ENCODE data around the gene ATCAY. TPM values are rescaled to one million over a fixed set of nuclear protein-coding genes. Genes with fewer than 3 reads are reported as not detected.
A peak's percentile ranks its signal among the peaks of the same experiment; 100 is the strongest.

Gene ATCAY
- total and polyA plus RNA-seq, 2 of the 13 experiments (the other 11 are each of a cell fraction or from before 2014, with no cell fraction given) = not detected

DNA sequence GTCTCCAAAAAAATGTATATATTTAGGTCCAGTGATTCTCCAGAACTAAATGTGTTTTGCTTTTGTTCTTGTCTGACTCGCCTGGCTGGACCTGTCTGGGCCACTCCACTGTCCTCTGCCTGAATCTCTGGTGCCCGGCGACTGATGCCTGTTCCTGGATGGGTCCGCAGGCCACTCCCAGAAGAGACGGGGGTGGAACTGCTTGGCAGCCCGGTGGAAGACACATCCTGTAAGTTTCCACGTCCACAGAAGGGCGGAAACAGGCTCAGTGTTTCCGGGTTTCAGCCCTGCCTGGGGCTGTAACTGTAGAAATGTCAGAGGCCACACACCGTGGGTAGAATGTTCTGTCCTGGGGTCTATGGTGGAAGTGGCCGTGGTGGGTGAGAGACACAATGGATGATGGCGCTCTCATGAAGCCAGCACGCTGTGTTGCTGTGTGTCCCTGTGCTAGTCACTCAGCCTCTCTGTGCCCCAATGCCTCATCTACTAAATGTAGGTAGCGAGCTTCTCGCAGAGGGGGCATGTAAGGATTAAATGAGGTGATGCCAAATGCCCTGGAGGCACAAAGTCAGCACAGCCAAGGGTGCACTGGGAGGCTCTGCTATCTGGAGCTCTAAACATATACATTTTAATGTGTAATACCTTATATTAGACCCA is 22.0 kb downstream of the ATCAY start:
- intact Hi-C loops (cut with micrococcal nuclease; ENCODE audit: unreplicated experiment) = no loop called here
- no peak for DNase-seq (ENCODE audit: low spot score)
- no peak for ATAC-seq
- Histone ChIP-seq H3K79me2 (ENCODE audit: insufficient read depth, low read length) (no peaks in the 10 kb centered on the region), H3K4me1 (ENCODE audit: insufficient read depth, low read length) (no peaks in the 10 kb centered on the region), H3K27me3 (ENCODE audit: control insufficient read depth in 1 of 2, insufficient read depth in 2 of 2, low read length in 2 of 2) (peaks cover 2 to 23% of the 10 kb centered on the region in 2 experiments; a peak in 4 of 5 replicates), H3K36me3 (replicated peaks in 1 of 2; ENCODE audit: control insufficient read depth in 1 of 2, insufficient read depth in 2 of 2, low read length in 2 of 2) (no peaks in the 10 kb centered on the region), H4K20me1 (ENCODE audit: insufficient read depth, low read length) (no peaks in the 10 kb centered on the region), H3K4me2 (ENCODE audit: low read depth, low read length) (no peak overlapping the region), H3K27ac (ENCODE audit: extremely low read length, insufficient read depth, low read length) (no peak overlapping the region), H3K9me3 (ENCODE audit: low read length) (no peaks in the 10 kb centered on the region), H3K9ac (ENCODE audit: insufficient read depth, low read depth, low read length) (no peak overlapping the region), H3K4me3 (replicated peaks in 1 of 3; ENCODE audit: insufficient read depth in 1 of 3, low read depth in 2 of 3, low read length in 3 of 3) (no peak overlapping the region), H2AFZ (ENCODE audit: low read length) (no peak overlapping the region)
- 19% methylated on average over 6 of the region's 15 CpGs for WGBS (ENCODE audit: low lambda C conversion rate)
- ChIA-PET CTCF (ENCODE audit: low intra/inter-chr PET ratio, low total read pairs) (no interaction called here), POLR2A (no interaction called here)
- in situ Hi-C loops (cut with HindIII; ENCODE audit: extremely low pct_ligation_motif_present, low pct_unique_long_range_greater_than_20kb) = no loop called here
- BruUV-seq (replicated peaks) = no TSS peak
- TF ChIP-seq ZNF768 (CRISPR knock-in tag; IDR thresholded peaks at IDR 0.05) = peak; percentile 97
- TF ChIP-seq HCFC1 (IDR thresholded peaks at IDR 0.05; ENCODE audit: low read depth, low read length) = no peak
- no peak for FAIRE-seq

DNA sequence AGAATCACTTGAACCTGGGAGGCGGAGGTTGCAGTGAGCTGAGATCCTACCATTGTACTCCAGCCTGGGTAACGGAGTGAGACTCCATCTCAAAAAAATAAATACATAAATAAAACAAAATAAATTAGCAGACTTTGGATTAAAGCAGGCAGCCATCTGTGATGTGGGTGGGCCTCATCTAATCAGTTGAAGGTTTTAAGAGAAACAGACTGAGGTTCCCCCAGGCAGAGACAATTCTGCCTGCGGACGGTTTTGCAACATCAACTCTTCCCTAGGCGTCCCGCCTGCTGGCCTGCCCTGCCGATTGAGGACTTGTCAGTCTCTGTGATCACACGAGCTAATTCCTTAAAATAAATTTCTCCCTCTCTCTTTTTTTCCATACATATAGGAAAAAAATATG is 23.7 kb downstream of the ATCAY start:
- Histone ChIP-seq H3K4me3 (replicated peaks in 1 of 3; ENCODE audit: insufficient read depth in 1 of 3, low read depth in 2 of 3, low read length in 3 of 3) (no peak overlapping the region), H3K9ac (ENCODE audit: insufficient read depth, low read depth, low read length) (no peak overlapping the region), H3K4me2 (ENCODE audit: low read depth, low read length) (no peak overlapping the region), H4K20me1 (ENCODE audit: insufficient read depth, low read length) (no peaks in the 10 kb centered on the region), H3K79me2 (ENCODE audit: insufficient read depth, low read length) (no peaks in the 10 kb centered on the region), H3K27me3 (ENCODE audit: control insufficient read depth in 1 of 2, insufficient read depth in 2 of 2, low read length in 2 of 2) (peaks cover 2 to 30% of the 10 kb centered on the region in 2 experiments; a peak in 4 of 5 replicates), H3K27ac (ENCODE audit: extremely low read length, insufficient read depth, low read length) (no peak overlapping the region), H3K36me3 (replicated peaks in 1 of 2; ENCODE audit: control insufficient read depth in 1 of 2, insufficient read depth in 2 of 2, low read length in 2 of 2) (no peaks in the 10 kb centered on the region), H3K9me3 (ENCODE audit: low read length) (no peaks in the 10 kb centered on the region), H2AFZ (ENCODE audit: low read length) (no peak overlapping the region), H3K4me1 (ENCODE audit: insufficient read depth, low read length) (no peaks in the 10 kb centered on the region)
- ChIA-PET CTCF (ENCODE audit: low intra/inter-chr PET ratio, low total read pairs) (no interaction called here), POLR2A (no interaction called here)
- in situ Hi-C loops (cut with HindIII; ENCODE audit: extremely low pct_ligation_motif_present, low pct_unique_long_range_greater_than_20kb) = no loop called here
- FAIRE-seq (no peak), ATAC-seq (no peak), DNase-seq (ENCODE audit: low spot score) (no peak)
- WGBS (ENCODE audit: low lambda C conversion rate) = 43% methylated on average over 8 of the region's 8 CpGs
- BruUV-seq (replicated peaks) = no TSS peak
- intact Hi-C loops (cut with micrococcal nuclease; ENCODE audit: unreplicated experiment) = no loop called here
- TF ChIP-seq ZNF44 (CRISPR knock-in tag; IDR thresholded peaks at IDR 0.05) (no peak), ZNF543 (CRISPR knock-in tag; IDR thresholded peaks at IDR 0.05) (no peak), AKAP8 (CRISPR knock-in tag; IDR thresholded peaks at IDR 0.05) (no peak), HNF1A (IDR thresholded peaks at IDR 0.05; ENCODE audit: low read depth) (no peak), HNF1A (CRISPR knock-in tag; IDR thresholded peaks at IDR 0.05; ENCODE audit: borderline replicate concordance) (no peak), ERF (CRISPR knock-in tag; IDR thresholded peaks at IDR 0.05) (no peak), ZNF292 (CRISPR knock-in tag; IDR thresholded peaks at IDR 0.05; ENCODE audit: borderline replicate concordance, low read depth) (no peak), HOXA3 (CRISPR knock-in tag; IDR thresholded peaks at IDR 0.05) (no peak)
- TF ChIP-seq, protein P1, sequence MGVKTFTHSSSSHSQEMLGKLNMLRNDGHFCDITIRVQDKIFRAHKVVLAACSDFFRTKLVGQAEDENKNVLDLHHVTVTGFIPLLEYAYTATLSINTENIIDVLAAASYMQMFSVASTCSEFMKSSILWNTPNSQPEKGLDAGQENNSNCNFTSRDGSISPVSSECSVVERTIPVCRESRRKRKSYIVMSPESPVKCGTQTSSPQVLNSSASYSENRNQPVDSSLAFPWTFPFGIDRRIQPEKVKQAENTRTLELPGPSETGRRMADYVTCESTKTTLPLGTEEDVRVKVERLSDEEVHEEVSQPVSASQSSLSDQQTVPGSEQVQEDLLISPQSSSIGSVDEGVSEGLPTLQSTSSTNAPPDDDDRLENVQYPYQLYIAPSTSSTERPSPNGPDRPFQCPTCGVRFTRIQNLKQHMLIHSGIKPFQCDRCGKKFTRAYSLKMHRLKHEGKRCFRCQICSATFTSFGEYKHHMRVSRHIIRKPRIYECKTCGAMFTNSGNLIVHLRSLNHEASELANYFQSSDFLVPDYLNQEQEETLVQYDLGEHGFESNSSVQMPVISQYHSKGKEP (CRISPR knock-in tag; IDR thresholded peaks at IDR 0.05) = no peak
- TF ChIP-seq, protein P2, sequence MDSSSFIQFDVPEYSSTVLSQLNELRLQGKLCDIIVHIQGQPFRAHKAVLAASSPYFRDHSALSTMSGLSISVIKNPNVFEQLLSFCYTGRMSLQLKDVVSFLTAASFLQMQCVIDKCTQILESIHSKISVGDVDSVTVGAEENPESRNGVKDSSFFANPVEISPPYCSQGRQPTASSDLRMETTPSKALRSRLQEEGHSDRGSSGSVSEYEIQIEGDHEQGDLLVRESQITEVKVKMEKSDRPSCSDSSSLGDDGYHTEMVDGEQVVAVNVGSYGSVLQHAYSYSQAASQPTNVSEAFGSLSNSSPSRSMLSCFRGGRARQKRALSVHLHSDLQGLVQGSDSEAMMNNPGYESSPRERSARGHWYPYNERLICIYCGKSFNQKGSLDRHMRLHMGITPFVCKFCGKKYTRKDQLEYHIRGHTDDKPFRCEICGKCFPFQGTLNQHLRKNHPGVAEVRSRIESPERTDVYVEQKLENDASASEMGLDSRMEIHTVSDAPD (CRISPR knock-in tag; IDR thresholded peaks at IDR 0.05) = no peak
